Neural progenitor cell (in vitro differentiated cells): Measurements from ENCODE around the gene IQGAP2.

ENCODE experiments used
- CTCF ChIP-seq: fragments of 200-600 bp; sonication (generic); IDR thresholded peaks from 2 replicates; pipeline ENCODE4 v1.5.1; 2017; ENCODE audit warnings: antibody characterized with exemption, mild to moderate bottlenecking
- EZH2 ChIP-seq: fragments of 200-600 bp; sonication (generic); IDR thresholded peaks from 2 replicates; pipeline ENCODE4 v1.6.1; 2017; ENCODE audit warnings: antibody characterized with exemption, mild to moderate bottlenecking, moderate library complexity

DNA sequence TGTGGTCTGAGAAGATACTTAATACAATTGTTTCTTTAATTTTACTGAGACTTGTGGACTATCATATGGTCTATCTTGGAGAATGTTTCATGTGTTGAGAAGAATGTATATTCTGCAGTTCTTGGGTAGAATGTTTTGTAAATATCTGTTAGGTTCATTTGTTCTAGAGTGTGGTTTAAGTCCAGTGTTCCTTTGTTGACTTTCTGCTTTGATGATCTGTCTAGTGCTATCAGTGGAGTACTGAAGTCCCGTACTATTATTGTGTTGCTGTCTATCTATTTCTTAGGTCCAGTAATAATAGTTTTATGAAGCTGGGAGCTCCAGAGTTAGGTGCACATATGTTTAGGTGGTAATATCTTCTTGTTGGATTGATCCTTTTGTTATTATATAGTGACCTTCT lies 36.1 kb downstream of the IQGAP2 start:
- no peak for TF ChIP-seq CTCF
- TF ChIP-seq EZH2: no peak
